K562 treated with DMSO at 1 percent for 12 hours (cell line): ENCODE data around the gene CHRD. TPM values are rescaled to one million over a fixed set of nuclear protein-coding genes. Genes with fewer than 3 reads are reported as not detected.

Source experiments
- total RNA-seq: library from RNA; unstranded; fragments of 300-600 nt; gene quantifications from 2 replicates; pipeline ENCODE4 v1.2.3, GENCODE V29; 2022; ENCODE audit not compliant: insufficient read depth

Gene CHRD
- total RNA-seq = 0.41 and 3.4 TPM in 2 replicates

DNA sequence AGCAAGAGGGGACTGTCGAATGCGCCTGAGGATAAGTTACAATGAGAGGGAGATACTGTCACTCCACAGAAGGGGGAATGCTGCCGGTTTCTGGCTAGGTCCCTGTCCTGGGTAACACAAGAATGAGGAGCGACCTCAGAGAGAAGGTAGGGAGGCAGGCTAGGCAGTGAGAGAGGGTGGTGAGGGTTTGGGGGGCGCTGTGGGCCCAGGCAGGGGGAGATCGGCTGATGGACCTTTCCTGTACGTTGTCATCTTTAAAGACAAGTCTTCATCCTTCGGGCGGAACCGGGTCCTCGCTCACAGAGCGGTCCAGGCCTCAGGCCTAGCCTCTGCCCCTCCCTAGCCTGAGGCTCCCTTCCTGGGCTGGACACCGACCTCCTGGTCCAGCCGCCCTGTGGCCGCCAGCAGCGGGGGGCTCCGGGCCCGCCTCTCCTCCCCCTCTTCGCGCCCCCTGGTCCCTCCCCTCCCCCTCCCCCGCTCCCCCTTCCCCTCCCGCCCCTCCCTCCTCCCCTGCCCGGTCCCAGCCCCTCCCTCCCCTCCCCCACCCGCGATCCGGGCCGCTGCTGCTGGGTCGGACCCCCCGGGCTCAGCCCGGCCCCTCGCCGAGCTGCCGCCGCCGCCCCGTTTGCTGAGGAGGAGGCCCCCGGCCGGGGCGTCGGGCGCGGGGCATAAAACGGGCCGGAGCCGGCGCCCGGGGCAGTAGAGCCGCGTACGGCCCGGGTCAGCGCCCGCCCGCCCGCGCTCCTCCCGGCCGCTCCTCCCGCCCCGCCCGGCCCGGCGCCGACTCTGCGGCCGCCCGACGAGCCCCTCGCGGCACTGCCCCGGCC, at the start of gene CHRD:
Gene CHRD, plus strand, starts transcription at position 697 of the 827 bp plus-strand sequence. CDS start 265 bp downstream, outside the sequence.

DNA sequence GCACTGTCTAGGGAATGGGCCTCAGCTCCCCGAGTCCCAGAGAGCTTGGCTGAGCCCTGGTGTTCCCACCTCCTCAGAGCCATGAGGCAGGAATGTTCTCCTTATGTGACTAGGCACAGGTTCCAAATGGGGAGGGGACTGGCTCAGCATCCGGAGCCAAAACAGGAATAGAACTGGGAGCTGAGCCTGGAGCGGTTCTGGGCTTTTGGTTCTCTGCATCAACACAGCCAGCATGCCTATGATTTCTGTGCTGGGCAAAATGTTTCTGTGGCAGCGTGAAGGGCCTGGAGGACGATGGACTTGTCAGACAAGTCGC, 42.5 kb upstream of the CHRD start, which contains the start of gene FAM131A:
Gene FAM131A, plus strand, starts transcription at position 202 of the 316 bp plus-strand sequence. Its CDS starts 31 bp downstream, at position 233.

DNA sequence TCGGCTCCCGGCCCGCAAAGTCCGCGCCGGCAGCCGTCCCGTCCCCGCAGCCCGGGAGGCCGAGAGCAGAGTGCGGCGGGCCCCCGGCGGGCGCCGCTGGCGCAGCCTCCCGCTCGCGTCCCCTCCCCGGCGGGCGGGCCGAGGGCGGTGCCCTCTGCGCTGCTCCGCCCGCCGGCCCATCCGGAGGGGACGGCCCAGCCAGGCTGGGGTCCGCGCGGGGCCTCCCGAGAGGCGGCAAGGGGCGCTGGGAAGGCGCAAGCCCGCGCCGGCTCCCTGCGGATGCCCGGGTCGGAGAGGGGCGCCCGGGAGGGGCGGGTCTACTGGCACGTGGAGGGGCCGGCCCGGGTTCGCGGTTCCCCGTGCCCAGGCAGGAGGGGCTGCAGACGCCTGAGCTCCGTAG, 18.3 kb upstream of the CHRD start, which contains the start of the genes CLCN2 and POLR2H:
Gene CLCN2, minus strand, starts transcription at position 74 of the 400 bp plus-strand sequence. CDS start 126 bp downstream, outside the sequence.
Gene POLR2H, plus strand, starts transcription at position 179 of the 400 bp plus-strand sequence. CDS start 1,783 bp downstream, outside the sequence.

GRCh38 chr3:184377882-184378445, 1.9 kb upstream of the CHRD start, which contains the start of gene THPO:
THPO (minus strand) TSS chr3:184378207; CDS start chr3:184376259, 1,948 bp downstream.

Other genes starting within 250 kb of the CHRD start
- 43.2 and 69.8 TPM in 2 replicates for gene EIF2B5, start 244.7 kb upstream of the CHRD start, total RNA-seq
- gene DVL3, start 224.7 kb upstream of the CHRD start, total RNA-seq = 18.5 and 63.6 TPM in 2 replicates
- 473 and 546 TPM in 2 replicates for gene AP2M1, start 205.2 kb upstream of the CHRD start, total RNA-seq
- gene ABCF3, start 193.9 kb upstream of the CHRD start, total RNA-seq = 37.1 and 46.9 TPM in 2 replicates
- not detected in 2 replicates for gene VWA5B2, start 150.5 kb upstream of the CHRD start, total RNA-seq
- gene ALG3, start 131.1 kb upstream of the CHRD start, total RNA-seq = 64.3 and 90.9 TPM in 2 replicates
- 10.6 and 16.2 TPM in 2 replicates for gene EEF1AKMT4, start 130.4 kb upstream of the CHRD start, total RNA-seq
- gene CAMK2N2, start 118.5 kb upstream of the CHRD start, total RNA-seq = not detected in 2 replicates
- gene ECE2, start 104.0 kb upstream of the CHRD start, total RNA-seq = not detected in 2 replicates
- gene PSMD2, start 80.8 kb upstream of the CHRD start, total RNA-seq = 273 and 379 TPM in 2 replicates
- 136 and 214 TPM in 2 replicates for gene EIF4G1, start 65.4 kb upstream of the CHRD start, total RNA-seq
- gene FAM131A, start 42.5 kb upstream of the CHRD start, total RNA-seq = 15.2 and 18.3 TPM in 2 replicates
- 5.2 and 12.0 TPM in 2 replicates for gene CLCN2, start 18.4 kb upstream of the CHRD start, total RNA-seq
- 101 and 109 TPM in 2 replicates for gene POLR2H, start 18.3 kb upstream of the CHRD start, total RNA-seq
- gene THPO, start 1.8 kb upstream of the CHRD start, total RNA-seq = 0.62 TPM in 1 of 2 replicates, not detected in the other
- not detected in 2 replicates for gene EPHB3, start 181.7 kb downstream of the CHRD start, total RNA-seq